SK-N-SH treated with all-trans-retinoic acid at 6 μM for 48 hours (cell line): Measurements from ENCODE around the gene VPS13C.

Source experiments
- ATAC-seq: fragments of 200-7000 bp; cut with Tn5 transposase; 3 replicates; pipeline ENCODE4 v1.9.1; 2020; ENCODE audit warnings: mild to moderate bottlenecking, moderate library complexity
- BACH2 ChIP-seq: fragments of 250-450 bp; sonication (Bioruptor Pico); IDR thresholded peaks from 2 replicates; pipeline ENCODE4 v1.9.0; 2021; ENCODE audit warnings: mild to moderate bottlenecking, borderline replicate concordance
- CREB5 ChIP-seq: fragments of 250-450 bp; sonication (Bioruptor Pico); IDR thresholded peaks from 2 replicates; pipeline ENCODE4 v1.5.1; 2020; ENCODE audit warnings: low read depth, mild to moderate bottlenecking, moderate library complexity
- CSDC2 ChIP-seq: fragments of 250-450 bp; sonication (Bioruptor Pico); IDR thresholded peaks from 2 replicates; pipeline ENCODE4 v1.5.0; 2020; ENCODE audit warnings: mild to moderate bottlenecking, moderate library complexity
- CSRNP3 ChIP-seq: fragments of 250-450 bp; sonication (Bioruptor Pico); IDR thresholded peaks from 2 replicates; pipeline ENCODE4 v1.5.1; 2021; ENCODE audit warnings: mild to moderate bottlenecking, moderate library complexity
- GLIS3 ChIP-seq: fragments of 250-450 bp; sonication (Bioruptor Pico); IDR thresholded peaks from 2 replicates; pipeline ENCODE4 v1.5.0; 2020; ENCODE audit warnings: mild to moderate bottlenecking, moderate library complexity
- OSR1 ChIP-seq: fragments of 250-450 bp; sonication (Bioruptor Pico); IDR thresholded peaks from 2 replicates; pipeline ENCODE4 v1.8.0; 2022; ENCODE audit warnings: moderate library complexity, mild to moderate bottlenecking, inconsistent platforms
- PATZ1 ChIP-seq: fragments of 250-450 bp; sonication (Bioruptor Pico); IDR thresholded peaks from 2 replicates; pipeline ENCODE4 v1.8.0; 2020; ENCODE audit warnings: mild to moderate bottlenecking, moderate library complexity, borderline replicate concordance
- POU6F1 ChIP-seq: fragments of 250-450 bp; sonication (Bioruptor Pico); IDR thresholded peaks from 2 replicates; pipeline ENCODE4 v1.8.0; 2021; ENCODE audit warnings: low read depth, mild to moderate bottlenecking, moderate library complexity, borderline replicate concordance
- PPARA ChIP-seq: fragments of 250-450 bp; sonication (Bioruptor Pico); IDR thresholded peaks from 2 replicates; pipeline ENCODE4 v1.5.0; 2020; ENCODE audit warnings: mild to moderate bottlenecking, borderline replicate concordance
- RARB ChIP-seq: fragments of 250-450 bp; sonication (Bioruptor Pico); IDR thresholded peaks from 2 replicates; pipeline ENCODE4 v1.8.0; 2021; ENCODE audit warnings: mild to moderate bottlenecking, moderate library complexity
- TOX ChIP-seq: fragments of 250-450 bp; sonication (Bioruptor Pico); IDR thresholded peaks from 2 replicates; pipeline ENCODE4 v1.8.0; 2021; ENCODE audit warnings: mild to moderate bottlenecking, moderate library complexity, borderline replicate concordance
- TSHZ2 ChIP-seq: fragments of 250-450 bp; sonication (Bioruptor Pico); IDR thresholded peaks from 2 replicates; pipeline ENCODE4 v1.5.0; 2020; ENCODE audit warnings: mild to moderate bottlenecking, moderate library complexity
- ZC3H10 ChIP-seq: fragments of 250-450 bp; sonication (Bioruptor Pico); IDR thresholded peaks from 2 replicates; pipeline ENCODE4 v1.5.1; 2021; ENCODE audit warnings: mild to moderate bottlenecking, moderate library complexity
- ZFP30 ChIP-seq: fragments of 450-650 bp; formaldehyde crosslinking; IDR thresholded peaks from 2 replicates; pipeline ENCODE4 v1.5.0; 2022; ENCODE audit warnings: mild to moderate bottlenecking, moderate library complexity
- ZNF565 ChIP-seq: fragments of 450-650 bp; formaldehyde crosslinking; conservative IDR thresholded peaks from 2 replicates; pipeline ENCODE4 v1.5.0; 2020; ENCODE audit warnings: low read depth, mild to moderate bottlenecking, moderate library complexity
- ZNF70 ChIP-seq: fragments of 450-650 bp; formaldehyde crosslinking; IDR thresholded peaks from 2 replicates; pipeline ENCODE4 v1.5.0; 2020; ENCODE audit warnings: mild to moderate bottlenecking, moderate library complexity
- ZNF8 ChIP-seq: fragments of 450-650 bp; formaldehyde crosslinking; IDR thresholded peaks from 2 replicates; pipeline ENCODE4 v1.5.0; 2020; ENCODE audit warnings: mild to moderate bottlenecking, moderate library complexity

VPS13C gene

GRCh38 chr15:61916104-61916503 is 144.1 kb downstream of the VPS13C start (continued):
- TF ChIP-seq CREB5 (CRISPR knock-in tag): peak; percentile 31; the same call in 1 of the 2 replicates
- TF ChIP-seq TOX (CRISPR knock-in tag): no peak
- TF ChIP-seq ZC3H10 (CRISPR knock-in tag): peak; percentile 10; the same call in 1 of the 2 replicates
- TF ChIP-seq, all 23 proteins: peak for 9

GRCh38 chr15:61915640-61916039 is 144.6 kb downstream of the VPS13C start:
- no peak for ATAC-seq
- no peak for TF ChIP-seq CSRNP3 (CRISPR knock-in tag)
- no peak for TF ChIP-seq ZNF70 (CRISPR knock-in tag)
- TF ChIP-seq ZC3H10 (CRISPR knock-in tag): no peak
- TF ChIP-seq BACH2 (CRISPR knock-in tag): no peak
- TF ChIP-seq CSDC2 (CRISPR knock-in tag): no peak
- no peak for TF ChIP-seq OSR1 (CRISPR knock-in tag)
- TF ChIP-seq PATZ1 (CRISPR knock-in tag): no peak
- TF ChIP-seq ZNF8 (CRISPR knock-in tag): no peak
- TF ChIP-seq PPARA (CRISPR knock-in tag): no peak
- TF ChIP-seq GLIS3 (CRISPR knock-in tag): no peak
- TF ChIP-seq POU6F1 (CRISPR knock-in tag): no peak
- no peak for TF ChIP-seq TSHZ2
- TF ChIP-seq RARB (CRISPR knock-in tag): no peak

GRCh38 chr15:61910839-61911369 is 149.3 kb downstream of the VPS13C start:
- TF ChIP-seq TSHZ2: no peak
- TF ChIP-seq POU6F1 (CRISPR knock-in tag): no peak
- TF ChIP-seq ZNF565 (CRISPR knock-in tag): no peak
- no peak for TF ChIP-seq ZFP30
- TF ChIP-seq PATZ1 (CRISPR knock-in tag): no peak
- no peak for TF ChIP-seq BACH2 (CRISPR knock-in tag)

More at GRCh38 chr15:61910839-61911369, 149.3 kb downstream of the VPS13C start:
- no peak for ATAC-seq
